ENCODE results near the gene LHFPL3.
"Not testable (repeated sequence)": the region's sequence is repeated elsewhere in the genome, so short reads cannot be mapped to it uniquely, and the experiment has no call there.

LHFPL3 gene

DNA sequence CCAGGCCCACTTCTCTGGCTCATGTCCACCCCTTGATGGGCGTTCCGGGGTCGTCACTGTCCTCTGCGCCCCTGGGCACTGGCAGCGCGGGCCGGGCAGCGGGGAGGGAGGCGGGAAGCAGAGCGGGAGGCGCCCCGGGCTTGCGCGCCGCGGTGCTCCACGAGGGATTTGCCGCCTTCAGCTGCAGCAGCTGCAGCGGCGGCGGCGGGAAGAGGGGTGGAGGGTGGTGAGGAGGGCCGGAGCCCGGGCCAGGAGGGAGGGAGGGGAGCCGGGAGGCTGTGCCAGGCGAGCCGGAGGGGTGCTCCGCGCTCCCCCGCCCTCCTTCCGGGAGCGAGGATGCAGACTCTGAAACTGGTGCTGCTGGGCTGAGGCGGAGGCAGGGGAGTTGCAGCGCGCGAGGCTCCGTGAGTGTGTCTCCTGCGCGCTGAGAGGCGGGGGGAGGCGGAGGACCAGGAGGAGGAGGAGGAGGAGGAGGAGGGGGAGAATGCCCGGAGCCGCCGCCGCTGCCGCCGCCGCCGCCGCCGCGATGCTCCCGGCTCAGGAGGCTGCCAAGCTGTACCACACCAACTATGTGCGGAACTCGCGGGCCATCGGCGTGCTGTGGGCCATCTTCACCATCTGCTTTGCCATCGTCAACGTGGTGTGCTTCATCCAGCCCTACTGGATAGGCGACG lies at the start of gene LHFPL3:
Gene LHFPL3 (plus strand): TSS at position 308 of the 674 bp plus-strand sequence.
- DNase-seq (ENCODE audit: extremely low read depth, low read depth), result no peak
- TF ChIP-seq, protein P1, sequence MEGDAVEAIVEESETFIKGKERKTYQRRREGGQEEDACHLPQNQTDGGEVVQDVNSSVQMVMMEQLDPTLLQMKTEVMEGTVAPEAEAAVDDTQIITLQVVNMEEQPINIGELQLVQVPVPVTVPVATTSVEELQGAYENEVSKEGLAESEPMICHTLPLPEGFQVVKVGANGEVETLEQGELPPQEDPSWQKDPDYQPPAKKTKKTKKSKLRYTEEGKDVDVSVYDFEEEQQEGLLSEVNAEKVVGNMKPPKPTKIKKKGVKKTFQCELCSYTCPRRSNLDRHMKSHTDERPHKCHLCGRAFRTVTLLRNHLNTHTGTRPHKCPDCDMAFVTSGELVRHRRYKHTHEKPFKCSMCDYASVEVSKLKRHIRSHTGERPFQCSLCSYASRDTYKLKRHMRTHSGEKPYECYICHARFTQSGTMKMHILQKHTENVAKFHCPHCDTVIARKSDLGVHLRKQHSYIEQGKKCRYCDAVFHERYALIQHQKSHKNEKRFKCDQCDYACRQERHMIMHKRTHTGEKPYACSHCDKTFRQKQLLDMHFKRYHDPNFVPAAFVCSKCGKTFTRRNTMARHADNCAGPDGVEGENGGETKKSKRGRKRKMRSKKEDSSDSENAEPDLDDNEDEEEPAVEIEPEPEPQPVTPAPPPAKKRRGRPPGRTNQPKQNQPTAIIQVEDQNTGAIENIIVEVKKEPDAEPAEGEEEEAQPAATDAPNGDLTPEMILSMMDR (IDR thresholded peaks at IDR 0.05; ENCODE audit: low read depth, low read length), result no peak

DNA sequence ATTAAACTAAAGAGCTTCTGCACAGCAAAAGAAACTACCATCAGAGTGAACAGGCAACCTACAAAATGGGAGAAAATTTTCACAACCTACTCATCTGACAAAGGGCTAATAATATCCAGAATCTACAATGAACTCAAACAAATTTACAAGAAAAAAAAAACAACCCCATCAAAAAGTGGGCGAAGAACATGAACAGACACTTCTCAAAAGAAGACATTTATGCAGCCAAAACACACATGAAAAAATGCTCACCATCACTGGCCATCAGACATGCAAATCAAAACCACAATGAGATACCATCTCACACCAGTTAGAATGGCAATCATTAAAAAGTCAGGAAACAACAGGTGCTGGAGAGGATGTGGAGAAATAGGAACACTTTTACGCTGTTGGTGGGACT lies 46.7 kb upstream of the LHFPL3 start:
- DNase-seq (ENCODE audit: extremely low read depth, low read depth), result not testable (repeated sequence)

DNA sequence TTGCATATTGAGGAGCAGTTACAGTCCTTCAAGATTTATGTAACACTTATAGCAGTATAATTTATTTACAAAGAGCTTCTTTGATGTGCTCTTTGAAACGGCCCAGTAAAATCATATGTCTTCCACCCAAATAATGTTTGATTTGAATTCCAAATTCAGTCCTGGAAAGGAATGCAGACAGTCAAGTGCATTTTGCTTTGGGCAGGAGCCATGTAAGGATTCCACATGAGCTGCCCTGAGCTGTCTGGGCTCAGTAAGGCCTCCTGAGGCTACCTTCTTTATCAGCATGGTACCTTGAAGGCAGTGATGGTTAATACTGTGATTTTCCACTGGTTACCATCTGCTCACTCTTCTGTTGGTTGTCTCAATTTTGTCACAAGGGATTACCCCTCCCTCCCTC lies 41.6 kb upstream of the LHFPL3 start:
- no peak for DNase-seq (ENCODE audit: extremely low read depth, low read depth)
- TF ChIP-seq, protein P1 (IDR thresholded peaks at IDR 0.05; ENCODE audit: low read depth, low read length), result no peak

DNA sequence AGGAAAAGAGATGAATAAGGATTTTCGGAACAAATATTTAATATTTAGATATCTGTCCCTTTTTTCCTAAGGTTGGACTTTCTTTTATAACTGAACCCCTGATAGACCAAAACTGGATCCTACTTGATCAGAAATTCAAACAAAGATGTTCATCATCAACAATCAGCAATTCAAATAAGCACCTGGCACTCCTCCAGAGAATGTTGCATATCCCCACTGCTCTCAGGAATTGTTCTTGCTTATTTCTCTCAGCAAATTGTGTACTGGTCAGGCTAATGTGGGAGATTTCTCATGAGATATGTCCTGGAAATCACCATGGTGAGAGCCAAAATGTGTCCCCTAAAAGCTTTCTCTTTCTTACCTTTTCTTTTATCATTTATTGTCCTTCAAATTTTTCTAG lies 40.3 kb upstream of the LHFPL3 start:
- DNase-seq (ENCODE audit: extremely low read depth, low read depth), result no peak
- TF ChIP-seq, protein P1 (IDR thresholded peaks at IDR 0.05; ENCODE audit: low read depth, low read length), result no peak

DNA sequence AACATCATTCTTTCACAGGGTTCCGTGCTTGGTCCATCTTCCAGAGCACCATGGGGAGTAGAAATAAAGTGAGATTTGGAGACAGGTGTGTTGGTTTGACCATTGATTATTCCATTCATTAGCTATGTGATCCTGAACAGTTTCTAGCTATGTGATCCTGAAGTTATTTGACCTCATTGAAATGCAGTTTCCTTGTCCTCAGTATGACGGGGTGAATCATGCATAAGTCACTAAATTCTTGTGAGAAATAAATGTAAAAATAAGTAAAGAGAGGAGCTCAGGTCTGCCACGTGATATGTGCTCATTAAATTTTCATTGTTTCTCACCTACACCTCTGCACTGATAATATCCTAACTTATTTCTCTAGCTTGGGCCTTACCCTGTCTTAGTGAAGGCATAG lies 34.1 kb upstream of the LHFPL3 start:
- no peak for DNase-seq (ENCODE audit: extremely low read depth, low read depth)
- TF ChIP-seq, protein P1 (IDR thresholded peaks at IDR 0.05; ENCODE audit: low read depth, low read length), result no peak

DNA sequence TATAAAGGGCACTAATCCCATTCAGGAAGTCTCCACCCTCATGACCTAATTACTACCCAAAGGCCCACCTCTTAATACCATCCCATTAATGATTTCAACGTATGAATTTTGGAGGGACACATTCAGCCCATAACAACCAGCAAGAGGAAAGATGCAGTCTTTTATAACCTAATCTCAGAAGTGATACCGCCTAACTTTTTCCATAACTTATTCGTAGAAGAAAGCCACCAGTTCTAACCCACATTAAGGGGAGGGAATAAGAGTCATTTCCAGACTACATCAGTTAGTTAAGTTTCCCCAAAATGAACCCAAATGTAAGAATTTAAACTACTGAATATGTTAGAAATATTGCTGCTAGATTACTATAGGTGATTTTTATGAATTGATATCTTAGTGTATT lies 32.1 kb upstream of the LHFPL3 start:
- TF ChIP-seq, protein P1 (IDR thresholded peaks at IDR 0.05; ENCODE audit: low read depth, low read length), result no peak
- no peak for DNase-seq (ENCODE audit: extremely low read depth, low read depth)

DNA sequence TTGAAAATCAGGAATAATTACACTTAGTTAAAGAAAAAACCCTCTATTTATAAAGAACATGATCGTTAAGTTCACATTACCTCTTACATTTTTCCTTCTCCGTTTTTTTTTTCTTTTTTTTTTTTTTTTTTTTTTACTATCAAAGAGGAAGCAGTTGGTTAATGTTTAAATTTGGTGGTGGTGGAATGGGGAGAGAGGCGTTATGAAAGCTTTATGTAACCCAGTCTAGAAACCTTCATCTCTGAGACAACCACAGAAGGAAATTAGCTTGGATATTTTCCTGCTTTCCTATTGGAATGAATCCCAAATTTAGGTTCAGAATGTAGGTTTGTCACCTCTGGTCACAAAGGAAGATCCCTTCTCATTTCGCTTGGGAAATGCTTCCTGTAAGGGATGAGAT lies 31.5 kb upstream of the LHFPL3 start:
- no peak for DNase-seq (ENCODE audit: extremely low read depth, low read depth)
- TF ChIP-seq, protein P1 (IDR thresholded peaks at IDR 0.05; ENCODE audit: low read depth, low read length), result no peak

DNA sequence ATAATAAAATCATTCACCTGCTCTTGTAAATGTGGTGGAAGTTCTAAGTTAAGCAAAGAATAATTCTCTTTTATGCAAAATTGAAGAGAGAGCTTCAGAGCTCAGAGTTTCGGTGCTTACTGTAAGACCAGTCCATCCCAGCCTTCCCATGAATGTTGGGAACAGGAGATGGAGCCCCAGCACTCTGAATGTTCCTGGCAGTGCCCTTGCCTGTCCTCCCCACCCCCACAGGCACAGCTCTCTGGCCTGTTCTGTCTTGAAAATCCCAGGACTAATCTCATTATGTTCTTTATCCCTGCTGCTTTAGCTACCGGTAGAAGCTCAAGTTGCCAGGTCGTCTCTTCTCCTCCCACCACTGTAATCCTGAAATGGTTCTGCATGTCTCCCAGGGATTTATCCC lies 29.1 kb upstream of the LHFPL3 start:
- TF ChIP-seq, protein P1 (IDR thresholded peaks at IDR 0.05; ENCODE audit: low read depth, low read length), result no peak
- no peak for DNase-seq (ENCODE audit: extremely low read depth, low read depth)

Data from AG09319 (cell line).